ENCODE data around the gene CFAP99.
"Not testable (repeated sequence)": the region's sequence is repeated elsewhere in the genome, so short reads cannot be mapped to it uniquely, and the experiment has no call there.

Gene CFAP99
- total RNA-seq: 0.17 to 0.26 reads per million in 2 donors

DNA sequence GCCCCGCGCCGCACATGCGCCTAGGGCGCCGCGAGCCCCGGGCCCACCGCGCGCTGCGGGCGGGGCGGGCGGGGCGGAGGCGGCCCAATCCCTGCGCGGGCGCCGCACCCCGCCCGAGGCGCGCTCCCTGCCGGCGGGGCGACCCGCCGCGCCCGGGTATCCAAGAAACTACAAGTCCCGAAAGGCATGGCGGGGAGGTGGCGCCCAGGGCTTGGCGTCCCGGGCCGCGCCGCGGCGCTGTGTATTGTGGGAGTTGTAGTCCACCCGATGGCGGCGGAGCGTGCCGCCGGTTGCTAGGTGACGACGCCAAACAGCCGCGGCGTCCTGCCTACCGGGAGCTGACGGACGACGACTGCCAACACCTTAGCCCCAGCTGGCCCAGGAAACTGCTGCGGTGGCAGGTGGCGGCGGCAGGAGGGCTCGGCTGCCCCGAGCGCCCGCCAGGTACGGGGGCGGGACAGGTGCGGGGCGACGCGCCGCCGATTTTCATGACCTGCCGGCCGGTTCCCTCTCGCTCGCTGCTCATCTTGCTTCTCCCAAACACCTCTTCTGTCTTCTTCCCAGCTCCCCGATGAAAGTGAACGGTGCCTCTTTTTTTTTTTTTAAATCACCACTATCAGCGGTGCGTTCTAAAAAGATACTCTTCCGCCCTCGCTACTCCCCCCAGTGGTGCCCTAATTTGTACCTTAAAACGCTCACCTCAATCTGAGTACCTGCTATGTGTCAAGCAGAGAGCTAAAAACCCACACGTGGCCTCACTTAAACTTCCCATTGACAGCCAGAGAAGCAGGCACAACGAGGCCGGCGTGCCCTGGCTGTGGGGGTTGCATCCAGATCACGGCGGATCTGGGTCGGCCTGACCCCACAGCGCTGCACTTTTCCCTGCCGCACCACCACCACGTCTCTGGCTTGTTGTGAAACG is at the start of gene CFAP99:
TSS of gene CFAP99 (plus strand) at position 306 of the 922 bp plus-strand sequence.
- peak; percentile 99 for DNase-seq

DNA sequence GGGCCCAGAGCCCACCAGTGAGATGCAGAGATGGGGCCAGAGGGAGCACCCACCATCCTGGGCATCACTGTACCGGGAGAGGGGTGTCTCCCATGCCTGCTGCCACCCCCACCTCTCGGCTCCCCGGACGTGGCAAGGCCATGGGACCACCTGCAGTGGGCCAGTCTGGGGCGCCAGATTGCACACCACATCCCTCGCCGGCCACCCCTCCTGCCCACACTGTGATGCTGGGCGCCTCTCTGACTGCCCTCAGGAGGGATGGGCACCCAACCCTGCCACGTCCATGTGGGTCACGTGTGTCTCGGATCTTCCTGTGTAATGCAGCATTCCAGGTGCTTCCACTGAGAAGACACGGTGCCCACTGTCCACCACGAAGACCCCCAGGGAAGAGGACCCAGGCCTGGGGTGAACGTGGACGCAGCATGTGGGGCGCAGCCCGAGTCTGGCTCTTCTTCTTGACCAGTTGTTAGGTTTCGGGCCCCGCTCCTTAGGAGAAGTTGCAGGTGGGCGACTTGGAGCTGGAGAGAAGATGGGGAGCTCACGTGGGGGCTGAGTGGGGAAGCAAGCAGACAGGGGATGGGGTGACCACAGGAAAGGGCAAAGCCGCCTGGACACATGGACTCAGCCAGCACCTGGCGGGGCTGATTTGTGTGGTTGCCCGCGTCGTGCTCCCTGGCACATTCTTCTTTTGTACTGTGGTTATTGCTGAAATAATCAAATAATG is 48.0 kb upstream of the CFAP99 start:
- DNase-seq: no peak

DNA sequence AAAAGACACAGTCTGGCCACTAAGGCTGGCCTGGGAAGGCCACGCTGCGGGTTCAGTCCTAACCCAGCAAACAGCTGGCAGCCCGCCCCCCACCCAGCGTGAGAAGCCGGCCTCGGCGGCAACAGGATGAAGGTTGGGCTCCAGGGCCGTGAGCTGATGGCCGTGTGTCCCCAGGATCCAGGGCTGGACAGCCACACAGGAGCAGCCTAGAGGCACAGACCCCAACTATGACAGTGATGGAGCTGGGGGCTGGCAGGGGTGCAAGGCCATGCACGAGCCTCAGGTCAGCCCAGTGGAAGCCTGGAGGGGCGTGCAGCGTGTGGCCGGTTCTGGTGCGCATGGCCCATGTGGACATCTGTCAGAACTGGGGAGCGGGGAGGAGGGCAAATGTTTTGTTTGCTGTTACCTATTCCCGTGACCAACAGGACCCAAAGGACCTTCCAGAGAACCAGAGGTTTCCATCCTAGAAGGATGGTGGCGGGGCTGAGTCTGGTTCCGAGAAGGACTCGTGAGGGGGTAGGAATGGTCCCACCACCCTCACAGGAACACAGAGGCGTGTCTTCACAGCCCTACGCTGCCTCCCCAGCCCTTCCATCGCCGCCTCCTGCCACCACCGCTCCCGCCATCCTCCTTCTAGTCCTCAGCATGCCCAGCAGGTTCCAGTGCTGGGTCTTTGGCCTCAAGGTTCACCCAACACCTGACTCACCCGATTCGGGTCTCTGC is 46.8 kb upstream of the CFAP99 start:
- DNase-seq: no peak

DNA sequence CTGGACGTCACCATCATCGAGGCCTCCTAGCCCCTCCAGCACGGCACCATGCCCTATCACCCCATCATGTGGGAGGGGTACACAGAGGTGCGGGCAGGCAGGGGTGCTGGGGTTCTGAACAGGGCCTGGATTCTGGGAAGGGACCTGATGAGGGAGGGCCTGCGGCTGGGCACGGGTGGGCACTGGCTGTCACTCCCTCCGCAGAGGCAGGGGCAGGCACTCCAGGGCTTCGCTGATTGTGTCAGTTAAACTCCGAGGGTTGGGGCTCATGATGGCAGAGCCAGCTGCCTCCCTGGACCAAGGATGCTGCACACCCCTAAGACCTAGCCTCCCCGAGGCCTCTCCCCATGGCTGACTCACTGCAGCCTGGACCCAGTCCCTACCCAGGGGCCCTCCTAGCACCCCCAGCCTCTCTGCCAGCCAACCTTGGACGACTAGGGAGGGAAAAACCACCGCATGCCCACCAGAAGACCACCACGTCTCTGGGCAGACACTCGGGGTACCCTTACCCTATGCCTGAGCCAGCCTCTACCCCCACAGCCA is 46.2 kb upstream of the CFAP99 start:
- no peak for DNase-seq

DNA sequence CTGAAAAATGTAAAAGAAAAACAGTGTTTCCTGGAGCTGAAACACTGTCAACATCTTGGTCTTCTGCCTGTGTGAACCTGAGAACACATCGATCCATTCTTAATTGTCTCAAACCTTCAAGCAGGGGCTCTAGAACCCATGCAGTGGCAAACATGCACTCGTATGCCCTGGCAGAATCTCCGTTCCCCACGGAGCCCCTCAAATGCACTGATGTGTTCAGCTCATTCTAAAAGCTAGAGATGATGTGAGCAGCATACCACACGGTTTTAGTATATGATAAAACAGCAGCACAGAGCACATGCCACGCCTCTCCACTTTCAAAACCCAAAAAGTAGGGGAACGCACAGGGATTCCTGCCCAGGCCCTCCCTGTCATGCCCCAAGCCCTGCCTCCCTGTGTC is 45.2 kb upstream of the CFAP99 start:
- DNase-seq: no peak

DNA sequence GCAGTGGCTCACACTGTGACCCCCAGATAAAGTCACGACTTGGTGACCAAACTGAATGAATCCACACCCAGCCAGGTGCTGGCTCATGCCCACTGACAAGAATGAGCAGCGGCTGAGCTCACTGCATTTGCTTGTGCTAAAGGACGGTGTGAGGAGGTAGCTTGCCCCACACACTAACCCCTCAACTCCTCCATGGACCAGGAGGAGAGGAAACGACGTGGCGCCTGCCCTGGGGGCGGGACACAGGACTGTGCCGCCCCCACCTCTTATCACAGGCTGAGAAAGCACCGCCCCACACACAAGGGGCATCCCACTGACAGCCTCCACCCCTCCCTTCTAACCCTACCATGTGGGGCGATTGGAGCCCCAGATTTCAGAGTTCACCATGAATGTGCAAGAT is 43.3 kb upstream of the CFAP99 start:
- no peak for DNase-seq

DNA sequence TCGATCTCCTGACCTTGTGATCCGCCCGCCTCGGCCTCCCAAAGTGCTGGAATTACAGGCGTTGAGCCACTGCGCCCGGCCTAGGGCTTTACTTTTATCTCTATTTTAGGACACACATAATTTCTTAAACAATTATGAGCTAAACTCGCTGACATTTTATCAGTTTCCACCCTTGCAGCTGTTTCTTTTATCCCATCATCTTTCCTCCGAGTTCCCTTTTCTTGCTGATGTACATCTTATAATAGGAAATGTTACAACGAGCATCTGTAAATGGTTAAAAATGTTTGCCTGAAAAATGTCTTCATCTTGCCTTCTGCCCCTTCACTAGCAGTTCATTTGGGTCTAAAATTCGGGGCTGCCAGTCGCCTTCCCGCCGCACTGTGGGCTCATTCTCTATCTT is 41.5 kb upstream of the CFAP99 start:
- DNase-seq: no peak

DNA sequence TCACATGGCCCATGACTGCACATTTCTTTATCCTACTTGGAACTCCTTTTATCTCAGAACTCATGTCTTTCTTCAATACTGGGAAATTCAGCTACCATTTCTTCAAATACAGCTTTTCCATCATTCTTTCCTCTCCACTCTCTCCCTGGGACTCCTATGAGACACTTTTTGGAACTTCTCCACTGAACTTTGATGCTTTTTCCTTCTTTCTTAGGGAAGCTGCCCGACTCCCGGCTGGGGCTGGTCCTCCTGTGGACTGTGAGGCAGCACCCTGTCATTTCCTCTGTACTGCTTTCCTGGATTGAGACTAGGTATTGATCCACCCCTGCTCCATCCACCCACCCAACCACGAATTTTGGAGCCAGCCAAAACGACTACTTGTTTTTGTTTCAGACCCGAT is 40.4 kb upstream of the CFAP99 start:
- DNase-seq: no peak

DNA sequence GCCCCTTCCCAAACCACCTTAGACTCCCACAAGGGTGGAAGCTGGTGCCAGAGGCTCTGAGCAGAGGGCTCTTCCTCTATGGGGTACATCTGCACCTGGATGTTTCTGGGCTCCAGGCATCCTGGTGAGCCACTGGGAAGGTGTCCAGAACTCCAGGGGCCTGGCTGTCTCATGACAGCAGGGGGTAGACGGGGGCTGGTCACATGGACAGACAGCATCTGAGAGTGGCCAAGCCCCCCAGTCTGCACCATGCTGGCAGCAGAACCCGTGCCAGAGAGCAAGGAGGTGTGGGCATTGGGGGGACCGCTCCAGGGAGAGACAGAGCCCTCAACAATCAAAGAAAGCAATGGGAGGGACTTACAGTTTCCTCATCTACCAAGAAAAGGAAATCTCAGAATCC is 39.9 kb upstream of the CFAP99 start:
- DNase-seq: no peak

DNA sequence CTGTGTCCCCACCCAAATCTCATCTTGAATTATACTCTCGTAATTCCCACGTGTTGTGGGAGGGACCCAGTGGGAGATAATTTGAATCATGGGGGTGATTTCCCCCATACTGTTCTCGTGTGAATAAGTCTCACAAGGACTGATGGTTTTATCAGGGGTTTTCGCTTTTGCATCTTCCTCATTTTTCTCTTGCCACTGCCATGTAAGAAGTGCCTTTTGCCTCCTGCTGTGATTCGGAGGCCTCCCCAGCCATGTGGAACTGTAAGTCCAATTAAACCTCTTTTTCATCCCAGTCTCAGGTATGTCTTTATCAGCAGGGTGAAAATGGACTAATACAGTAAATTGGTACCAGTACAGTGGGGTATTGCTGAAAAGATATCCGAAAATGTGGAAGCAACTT is 38.2 kb upstream of the CFAP99 start:
- not testable (repeated sequence) for DNase-seq

DNA sequence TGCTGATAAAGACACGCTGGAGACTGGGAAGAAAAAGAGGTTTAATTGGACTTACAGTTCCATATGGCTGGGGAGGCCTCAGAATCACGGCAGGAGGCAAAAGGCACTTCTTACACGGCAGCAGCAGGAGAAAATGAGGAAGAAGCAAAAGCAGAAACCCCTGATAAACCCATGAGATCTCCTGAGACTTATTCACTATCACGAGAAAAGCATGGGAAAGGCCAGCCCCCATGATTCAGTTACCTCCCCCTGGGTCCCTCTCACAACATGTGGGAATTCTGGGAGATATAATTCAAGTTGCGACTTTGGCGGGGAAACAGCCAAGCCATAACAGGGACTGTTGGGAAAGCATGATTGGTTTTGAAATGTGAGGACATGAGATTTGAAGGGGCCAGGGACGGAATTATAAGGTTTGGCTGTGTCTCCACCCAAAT is 36.0 kb upstream of the CFAP99 start:
- DNase-seq: not testable (repeated sequence)

DNA sequence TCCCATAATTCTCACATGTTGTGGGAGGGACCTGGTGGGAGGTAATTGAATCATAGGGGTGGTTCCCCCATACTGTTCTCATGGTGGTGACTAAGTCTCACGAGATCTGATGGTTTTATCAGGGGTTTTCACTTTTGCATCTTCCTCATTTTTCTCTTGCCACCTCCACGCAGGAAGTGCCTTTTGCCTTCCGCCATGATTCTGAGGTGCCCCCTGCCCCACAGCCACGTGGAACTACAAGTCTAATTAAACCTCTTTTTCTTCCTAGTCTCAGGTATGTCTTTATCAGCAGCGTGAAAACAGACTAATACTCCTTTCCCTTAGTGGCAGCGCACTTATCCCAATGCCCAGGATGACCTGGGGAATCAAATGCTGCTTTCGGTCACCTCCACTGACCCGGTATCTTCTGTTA is 35.5 kb upstream of the CFAP99 start:
- DNase-seq: not testable (repeated sequence)

DNA sequence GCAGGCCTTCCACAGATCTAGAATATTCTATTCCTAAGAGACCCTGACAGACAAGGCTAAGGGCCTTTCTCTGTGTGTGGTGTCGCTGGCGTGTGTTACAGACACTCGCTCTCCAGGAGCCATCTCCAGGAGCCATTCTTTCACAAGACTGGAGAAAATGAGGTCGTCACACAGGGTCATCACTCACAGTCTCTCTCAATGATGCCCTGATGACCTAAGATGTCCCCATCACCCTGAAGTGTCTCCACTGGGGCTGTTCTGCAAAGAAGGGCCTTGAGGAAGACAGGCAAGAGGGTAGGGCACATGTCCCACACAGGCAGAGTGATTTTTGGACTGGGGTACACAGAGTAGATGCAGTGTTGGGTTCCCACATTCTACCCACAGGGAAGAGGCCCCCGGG is 35.0 kb upstream of the CFAP99 start:
- no peak for DNase-seq

DNA sequence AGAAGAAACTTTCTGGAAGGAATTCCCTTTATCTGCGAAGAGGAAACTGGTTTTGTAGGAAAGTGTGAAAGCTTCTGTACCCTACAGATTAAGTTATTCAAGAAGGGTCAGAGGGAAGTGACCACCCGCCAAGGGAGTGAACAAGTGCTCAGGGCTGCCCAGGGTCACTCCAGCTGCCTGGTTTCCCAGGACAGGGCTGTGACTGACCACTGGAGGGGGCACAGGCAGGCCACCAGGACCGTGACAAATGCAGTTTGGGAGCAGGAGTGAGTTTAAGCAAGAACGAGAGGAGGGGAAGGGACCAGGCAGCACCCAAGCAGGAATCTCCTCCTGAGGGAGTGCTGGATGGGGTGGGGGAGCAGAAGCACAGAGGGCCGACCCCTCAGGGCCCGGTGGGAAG is 34.5 kb upstream of the CFAP99 start:
- no peak for DNase-seq

DNA sequence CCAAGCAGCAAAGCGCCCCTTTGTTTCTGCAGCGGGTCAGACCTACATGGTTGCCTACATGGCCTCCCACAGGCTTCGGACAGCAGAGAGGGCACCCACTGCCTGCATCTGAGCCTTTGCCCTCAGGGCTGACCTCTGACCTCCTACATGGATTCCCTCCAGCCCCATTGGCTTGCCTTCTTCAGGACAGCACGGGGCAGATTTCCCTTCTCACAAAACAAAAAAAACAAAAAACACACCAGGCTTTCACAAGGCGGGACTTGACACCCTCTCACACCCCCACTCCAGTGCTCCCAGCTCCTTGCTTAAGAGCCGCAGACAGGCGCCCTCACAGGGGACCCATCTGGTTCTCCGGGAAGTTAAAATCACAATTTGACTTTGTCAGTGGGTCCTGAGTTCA is 33.2 kb upstream of the CFAP99 start:
- DNase-seq: no peak

DNA sequence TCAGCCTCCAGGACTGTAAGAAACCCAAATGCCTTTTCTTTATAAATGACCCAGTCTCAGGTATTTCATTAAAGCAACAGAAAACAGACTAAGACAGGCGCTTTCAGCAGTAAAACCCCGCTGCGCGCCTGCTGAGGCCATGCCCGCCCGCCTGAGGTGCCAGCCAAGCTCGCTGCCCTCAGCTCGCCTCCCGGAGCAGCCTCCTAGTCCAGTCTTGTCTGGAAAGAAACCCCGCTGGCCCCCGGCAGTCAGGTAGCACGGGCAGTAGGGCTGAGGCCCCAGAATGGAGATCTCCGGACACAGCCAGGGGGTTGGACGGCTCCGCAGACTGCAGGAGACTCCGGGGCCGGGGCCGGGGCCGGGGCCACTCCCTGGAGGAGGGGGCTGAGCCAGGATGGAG is 32.0 kb upstream of the CFAP99 start:
- DNase-seq: no peak

DNA sequence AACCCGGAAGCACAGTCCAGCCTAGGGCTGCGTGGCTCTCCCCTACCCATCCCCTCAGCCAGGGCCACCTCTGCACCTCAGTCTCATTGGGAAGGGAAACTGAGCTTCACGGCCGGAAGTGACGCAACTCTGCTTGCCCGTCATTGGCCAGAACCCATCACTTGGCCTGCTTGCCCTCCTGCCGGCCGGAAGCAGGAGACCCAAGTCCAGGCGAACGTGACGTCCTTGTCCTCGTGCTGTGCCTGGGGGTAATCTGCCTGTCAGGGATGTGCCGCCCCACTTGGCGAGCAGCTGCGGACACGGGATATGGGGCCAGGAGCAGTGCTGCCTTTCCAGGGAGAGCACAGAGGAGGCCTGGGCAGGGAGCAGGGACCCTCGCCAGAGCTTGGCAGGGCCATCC is 31.5 kb upstream of the CFAP99 start:
- no peak for DNase-seq

DNA sequence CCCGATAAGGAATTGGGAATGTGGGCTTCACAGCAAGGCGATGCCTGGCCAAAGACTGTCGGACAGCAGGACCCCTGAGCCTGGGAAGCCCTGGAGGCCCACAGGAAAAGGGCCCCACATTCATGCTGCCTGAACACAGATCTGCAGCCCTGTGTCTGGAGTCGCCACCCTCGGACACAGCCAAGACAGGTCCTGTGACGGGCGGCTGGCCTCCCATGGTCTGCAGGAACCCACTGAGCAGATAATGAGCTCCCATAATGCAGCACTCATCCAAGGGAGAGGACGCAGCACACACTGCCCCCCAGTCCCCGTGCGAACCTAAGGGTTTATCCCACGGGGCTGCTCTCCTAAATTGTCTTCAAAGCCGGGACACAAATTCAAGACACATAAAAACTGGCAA is 30.9 kb upstream of the CFAP99 start:
- DNase-seq: no peak

DNA sequence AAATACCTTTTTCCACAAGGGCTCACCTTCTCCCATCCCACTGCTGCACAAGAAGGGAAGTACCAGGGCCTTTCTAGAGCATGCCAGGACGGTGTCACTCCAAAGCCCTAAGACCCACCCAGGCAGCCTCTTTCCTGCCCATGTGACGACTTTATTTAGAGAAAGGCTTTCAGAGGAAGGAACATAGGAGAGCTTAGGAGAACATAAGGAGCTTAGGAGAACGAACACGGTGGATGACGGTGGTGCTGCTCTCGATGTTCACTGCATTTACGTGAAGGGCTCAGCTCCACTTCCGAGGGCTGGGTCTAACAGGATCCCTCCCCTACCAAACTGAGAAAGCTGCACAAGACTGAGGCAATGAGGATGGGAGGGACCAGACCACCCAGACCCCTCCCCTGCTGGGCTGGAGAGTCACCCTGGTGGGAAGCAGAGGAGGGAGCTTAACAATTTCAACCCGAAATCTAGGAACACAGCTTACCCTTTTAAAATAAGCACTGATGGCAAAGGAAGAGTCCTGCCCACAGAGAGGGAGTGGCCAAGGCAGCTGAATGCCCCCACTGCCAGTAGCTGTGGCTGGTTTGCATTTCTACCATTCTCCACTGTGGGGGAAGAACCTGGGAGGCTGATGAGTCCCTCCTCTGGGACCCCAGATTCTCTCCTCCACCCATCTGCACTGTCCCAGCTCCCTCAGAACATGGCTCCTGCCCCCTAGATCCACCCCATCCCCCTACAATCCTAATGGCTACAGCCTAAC is 30.1 kb upstream of the CFAP99 start:
- DNase-seq: no peak

DNA sequence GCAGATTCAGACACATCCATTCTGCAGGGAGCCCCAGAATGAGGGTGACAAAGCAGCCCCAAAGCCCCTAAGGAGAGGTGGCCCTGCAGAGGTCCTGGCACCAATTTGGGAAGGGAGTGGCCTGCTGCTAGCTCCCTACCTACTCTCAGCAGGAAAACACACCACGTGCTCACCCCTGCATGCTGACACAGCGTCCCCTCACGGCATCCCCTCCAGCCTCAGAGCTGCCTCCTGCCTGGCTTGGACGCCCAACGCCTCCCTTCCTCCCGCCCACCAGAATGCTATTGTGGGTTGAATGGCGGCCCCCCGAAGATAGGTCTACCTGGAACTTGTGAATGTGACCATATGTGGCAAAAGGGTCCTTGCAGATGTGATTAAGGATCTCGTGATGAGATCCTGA is 29.1 kb upstream of the CFAP99 start:
- no peak for DNase-seq

DNA sequence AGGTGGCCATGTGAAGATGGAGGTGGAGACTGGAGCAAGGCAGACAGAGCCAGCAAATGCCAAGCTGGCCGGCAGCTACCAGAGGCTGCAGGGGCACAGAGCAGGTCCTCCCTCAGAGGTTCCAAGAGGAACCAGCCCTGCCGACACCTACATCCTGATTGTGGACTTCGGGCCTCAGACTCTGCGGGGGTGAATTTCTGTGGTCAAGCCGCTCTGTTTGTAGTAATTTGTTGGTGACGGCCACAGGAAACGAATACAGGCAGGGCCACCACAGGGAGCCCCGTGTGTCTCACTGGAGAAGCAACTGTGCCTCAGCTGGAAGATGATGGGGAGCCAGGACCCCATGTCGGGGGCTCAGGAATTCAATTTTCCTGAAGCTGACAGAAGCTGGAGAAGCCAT is 28.6 kb upstream of the CFAP99 start:
- no peak for DNase-seq

DNA sequence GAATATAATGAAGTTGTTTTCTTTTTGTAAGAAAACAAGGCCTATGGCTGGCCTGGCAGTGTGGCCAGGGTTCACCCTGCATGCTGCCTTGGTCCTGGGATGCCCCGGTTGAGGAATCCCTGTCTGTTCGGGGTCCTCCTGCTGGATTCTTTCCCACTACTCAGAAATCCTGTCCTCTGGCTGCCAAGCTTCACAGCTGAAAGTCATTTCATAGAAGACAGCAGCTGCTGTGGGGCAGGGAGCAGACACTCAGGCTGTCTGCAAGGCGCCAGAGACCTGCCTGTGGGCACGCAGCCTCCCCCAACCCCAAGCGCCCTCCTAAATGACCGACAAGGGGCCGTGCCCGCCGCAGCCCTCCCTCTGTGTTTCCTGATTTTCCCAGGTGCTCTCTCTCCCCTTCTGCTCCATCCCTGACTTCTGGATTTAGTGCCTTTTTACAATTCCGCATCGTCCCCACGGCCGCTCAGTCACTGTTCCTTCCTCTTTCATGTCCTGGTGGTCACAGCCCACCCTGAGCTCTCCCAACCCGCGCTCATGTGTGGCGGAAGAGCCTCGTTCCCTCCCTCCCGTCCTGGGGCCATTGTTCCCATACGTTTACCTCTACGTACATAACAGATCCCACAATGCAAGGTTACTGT is 27.9 kb upstream of the CFAP99 start:
- no peak for DNase-seq
